DOHH2 (cell line): ENCODE measurements around the gene ABCB8.

Experiments
- H3F3A ChIP-seq: fragments of 200-600 bp; sonication (generic), shearing (Covaris generic); 2 replicates; pipeline ENCODE4 v1.6.0; 2016; ENCODE audit warnings: antibody characterized with exemption, mild to moderate bottlenecking; ENCODE audit not compliant: control insufficient read depth, insufficient read depth
- H3K27ac ChIP-seq: fragments of 200-600 bp; sonication (generic); 2 replicates; pipeline ENCODE4 v1.5.1; 2014; ENCODE audit warnings: low read depth, mild to moderate bottlenecking, low read length, moderate library complexity
- H3K27me3 ChIP-seq: fragments of 200-600 bp; sonication (generic); 2 replicates; pipeline ENCODE4 v1.6.1; 2014; ENCODE audit warnings: mild to moderate bottlenecking, low read length, mixed read lengths; ENCODE audit not compliant: control insufficient read depth
- H3K36me3 ChIP-seq: fragments of 200-600 bp; sonication (generic); 2 replicates; pipeline ENCODE4 v1.6.1; 2014; ENCODE audit warnings: mild to moderate bottlenecking, low read length, moderate library complexity, mixed read lengths; ENCODE audit not compliant: control insufficient read depth
- H3K4me1 ChIP-seq: fragments of 200-600 bp; sonication (generic); 2 replicates; pipeline ENCODE4 v1.6.1; 2014; ENCODE audit warnings: mild to moderate bottlenecking, low read length, mixed read lengths; ENCODE audit not compliant: control insufficient read depth
- H3K4me2 ChIP-seq: fragments of 200-600 bp; sonication (generic); 2 replicates; pipeline ENCODE4 v1.6.0; 2014; ENCODE audit warnings: mild to moderate bottlenecking, low read length, moderate library complexity
- H3K4me3 ChIP-seq: fragments of 200-600 bp; sonication (generic); 2 replicates; pipeline ENCODE4 v1.5.1; 2014; ENCODE audit warnings: mild to moderate bottlenecking, low read length, mixed read lengths
- H3K79me2 ChIP-seq: fragments of 200-600 bp; sonication (generic); 2 replicates; pipeline ENCODE4 v1.6.1; 2014; ENCODE audit warnings: mild to moderate bottlenecking, low read length, mixed read lengths; ENCODE audit not compliant: control insufficient read depth
- H3K9me2 ChIP-seq: fragments of 200-600 bp; sonication (generic); replicated peaks from 2 replicates; pipeline ENCODE4 v1.6.1; 2014; ENCODE audit warnings: mild to moderate bottlenecking, low read length, mixed read lengths; ENCODE audit not compliant: control insufficient read depth
- H3K9me3 ChIP-seq: fragments of 200-600 bp; sonication (generic); 2 replicates; pipeline ENCODE4 v1.6.1; 2014; ENCODE audit warnings: antibody characterized with exemption, low read length, mixed read lengths; ENCODE audit not compliant: control insufficient read depth, insufficient read depth
- H4K20me1 ChIP-seq: fragments of 200-600 bp; sonication (generic); 2 replicates; pipeline ENCODE4 v1.6.0; 2014; ENCODE audit warnings: low read depth, mild to moderate bottlenecking, antibody characterized with exemption, low read length, moderate library complexity; ENCODE audit not compliant: control insufficient read depth, insufficient read depth
- EZH2phosphoT487 ChIP-seq: fragments of 200-600 bp; sonication (generic); IDR thresholded peaks from 2 replicates; pipeline ENCODE4 v1.6.1; 2017; ENCODE audit warnings: borderline replicate concordance, mild to moderate bottlenecking, antibody characterized with exemption, low read length, moderate library complexity, mixed read lengths
- TF ChIP-seq, protein P1 (sequence below): fragments of 200-600 bp; sonication (generic); IDR thresholded peaks from one replicate; pipeline ENCODE4 v1.5.1; 2014; ENCODE audit warnings: antibody characterized with exemption, mild to moderate bottlenecking, low read depth, low read length; ENCODE audit not compliant: poor library complexity, severe bottlenecking

Gene ABCB8

DNA sequence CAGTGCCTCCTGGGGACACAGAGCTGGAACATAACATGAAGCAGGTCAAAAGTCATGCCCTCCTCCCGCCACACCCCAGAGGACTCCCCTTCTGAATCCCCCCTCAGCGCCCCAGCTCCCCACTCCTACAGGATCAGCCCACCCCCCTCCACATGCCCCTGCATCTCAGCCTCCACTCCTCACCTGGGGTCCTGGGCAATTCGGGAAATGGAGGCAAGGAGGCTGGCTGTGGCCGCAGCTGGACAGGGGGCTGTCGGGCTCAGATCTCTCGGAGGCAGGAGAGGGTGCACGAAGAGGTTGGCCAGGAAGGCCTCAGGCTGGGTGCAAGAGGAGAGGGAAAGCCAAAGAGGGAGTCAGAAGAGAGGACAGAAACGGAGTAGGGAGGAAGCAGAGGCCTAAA lies 11.7 kb upstream of the ABCB8 start:
- peaks cover 6% of the 10 kb centered on the region; the same call in 1 of the 2 replicates for H3F3A ChIP-seq
- H3K79me2 ChIP-seq = no peaks in the 10 kb centered on the region
- no peak overlapping the region for H3K27ac ChIP-seq
- no peak overlapping the region for H3K4me3 ChIP-seq
- H3K9me2 ChIP-seq = no peaks in the 10 kb centered on the region
- H3K9me3 ChIP-seq = no peaks in the 10 kb centered on the region
- H3K4me1 ChIP-seq = peaks cover 43% of the 10 kb centered on the region
- H3K27me3 ChIP-seq = peaks cover 19% of the 10 kb centered on the region
- H3K36me3 ChIP-seq = no peaks in the 10 kb centered on the region
- H4K20me1 ChIP-seq = no peaks in the 10 kb centered on the region
- H3K4me2 ChIP-seq = no peak overlapping the region
- TF ChIP-seq EZH2phosphoT487 = no peak
- TF ChIP-seq, protein P1, sequence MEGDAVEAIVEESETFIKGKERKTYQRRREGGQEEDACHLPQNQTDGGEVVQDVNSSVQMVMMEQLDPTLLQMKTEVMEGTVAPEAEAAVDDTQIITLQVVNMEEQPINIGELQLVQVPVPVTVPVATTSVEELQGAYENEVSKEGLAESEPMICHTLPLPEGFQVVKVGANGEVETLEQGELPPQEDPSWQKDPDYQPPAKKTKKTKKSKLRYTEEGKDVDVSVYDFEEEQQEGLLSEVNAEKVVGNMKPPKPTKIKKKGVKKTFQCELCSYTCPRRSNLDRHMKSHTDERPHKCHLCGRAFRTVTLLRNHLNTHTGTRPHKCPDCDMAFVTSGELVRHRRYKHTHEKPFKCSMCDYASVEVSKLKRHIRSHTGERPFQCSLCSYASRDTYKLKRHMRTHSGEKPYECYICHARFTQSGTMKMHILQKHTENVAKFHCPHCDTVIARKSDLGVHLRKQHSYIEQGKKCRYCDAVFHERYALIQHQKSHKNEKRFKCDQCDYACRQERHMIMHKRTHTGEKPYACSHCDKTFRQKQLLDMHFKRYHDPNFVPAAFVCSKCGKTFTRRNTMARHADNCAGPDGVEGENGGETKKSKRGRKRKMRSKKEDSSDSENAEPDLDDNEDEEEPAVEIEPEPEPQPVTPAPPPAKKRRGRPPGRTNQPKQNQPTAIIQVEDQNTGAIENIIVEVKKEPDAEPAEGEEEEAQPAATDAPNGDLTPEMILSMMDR = no peak

DNA sequence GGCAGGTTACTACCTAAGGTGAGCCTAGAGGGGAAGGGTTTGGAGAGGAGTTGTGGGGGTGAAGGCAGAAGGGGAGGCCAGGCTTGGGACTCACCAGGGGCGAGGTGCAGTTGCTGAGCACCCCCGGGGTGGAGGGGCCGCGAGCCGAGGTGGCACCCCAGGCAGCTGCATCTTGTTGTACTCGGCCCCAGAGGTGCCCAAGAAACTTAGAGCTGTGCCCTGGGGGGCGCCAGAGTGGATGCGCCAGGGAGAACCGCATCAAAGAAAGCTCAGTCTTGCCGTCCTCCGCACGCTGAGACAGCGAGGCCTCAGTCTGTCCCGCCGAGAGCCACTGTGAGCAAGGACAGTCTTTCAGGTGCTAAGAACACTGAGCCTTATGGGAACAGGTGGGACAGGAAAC lies 11.3 kb upstream of the ABCB8 start:
- H3K27ac ChIP-seq = no peak overlapping the region
- H3K4me3 ChIP-seq = peak overlapping the region; percentile 77
- TF ChIP-seq EZH2phosphoT487 = no peak
- TF ChIP-seq, protein P1 = peak; percentile 39
- H3K79me2 ChIP-seq = no peaks in the 10 kb centered on the region
- H3K4me2 ChIP-seq = peak overlapping the region; percentile 90
- no peaks in the 10 kb centered on the region for H3K36me3 ChIP-seq
- no peaks in the 10 kb centered on the region for H4K20me1 ChIP-seq
- peaks cover 3% of the 10 kb centered on the region; the same call in 1 of the 2 replicates for H3F3A ChIP-seq
- no peaks in the 10 kb centered on the region for H3K9me2 ChIP-seq
- peaks cover 43% of the 10 kb centered on the region for H3K4me1 ChIP-seq
- H3K27me3 ChIP-seq = peaks cover 21% of the 10 kb centered on the region
- no peaks in the 10 kb centered on the region for H3K9me3 ChIP-seq

DNA sequence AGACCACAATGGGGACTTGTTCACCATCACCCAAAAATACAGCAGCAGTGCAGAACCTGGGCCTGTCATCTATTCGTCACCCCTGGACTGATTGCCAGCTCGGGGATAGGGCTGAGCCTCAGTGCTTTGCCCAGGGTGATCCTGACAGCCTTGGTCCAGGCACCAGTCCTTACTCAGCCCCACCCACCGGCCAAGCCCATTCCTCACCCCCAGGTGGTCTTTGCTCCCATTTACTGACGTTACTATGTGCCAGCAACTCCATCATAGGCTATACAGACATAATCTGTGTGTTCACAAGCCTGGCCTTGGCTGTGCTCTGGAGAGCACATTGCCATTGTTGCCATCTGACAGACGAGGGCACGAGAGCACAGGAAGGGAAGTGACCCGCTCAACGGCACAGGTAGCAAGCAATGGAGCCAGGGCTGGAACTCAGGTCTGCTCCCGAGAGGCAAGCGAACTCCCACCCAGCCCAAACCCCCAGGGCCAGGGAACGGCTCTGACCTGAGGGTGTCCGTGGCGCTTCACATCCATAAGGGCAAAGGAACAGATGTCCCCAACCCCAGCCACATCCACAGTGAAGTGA lies 10.8 kb upstream of the ABCB8 start:
- H3K27me3 ChIP-seq = peaks cover 23% of the 10 kb centered on the region
- H3K9me2 ChIP-seq = no peaks in the 10 kb centered on the region
- H3K27ac ChIP-seq = no peak overlapping the region
- no peaks in the 10 kb centered on the region for H3F3A ChIP-seq
- TF ChIP-seq EZH2phosphoT487 = no peak
- TF ChIP-seq, protein P1 = no peak
- H4K20me1 ChIP-seq = no peaks in the 10 kb centered on the region
- no peaks in the 10 kb centered on the region for H3K79me2 ChIP-seq
- peaks cover 43% of the 10 kb centered on the region for H3K4me1 ChIP-seq
- H3K9me3 ChIP-seq = no peaks in the 10 kb centered on the region
- H3K4me2 ChIP-seq = peak overlapping the region; percentile 90
- peak overlapping the region; percentile 77 for H3K4me3 ChIP-seq
- H3K36me3 ChIP-seq = no peaks in the 10 kb centered on the region
